Tibial nerve (tissue), 3 donors: ENCODE measurements around the gene KATNAL1.

ENCODE experiments used
- POLR2A ChIP-seq, 2 donors: fragments of 450-650 bp; IDR thresholded peaks; one replicate each; pipeline ENCODE4 v1.6.1; 2017; ENCODE audit warnings: antibody characterized with exemption in 2 of 2, mild to moderate bottlenecking in 2 of 2, moderate library complexity in 2 of 2
- TF ChIP-seq, protein P1 (sequence below), 5 experiments: fragments of 200-600 bp in 3 of 5; fragments of 450-650 bp in 2 of 5; sonication (generic) in 3 of 5; IDR thresholded peaks; one replicate each; pipeline ENCODE4 v1.5.1; 2016 to 2019; ENCODE audit warnings: antibody characterized with exemption in 5 of 5, mild to moderate bottlenecking in 3 of 5, moderate library complexity in 2 of 5

DNA sequence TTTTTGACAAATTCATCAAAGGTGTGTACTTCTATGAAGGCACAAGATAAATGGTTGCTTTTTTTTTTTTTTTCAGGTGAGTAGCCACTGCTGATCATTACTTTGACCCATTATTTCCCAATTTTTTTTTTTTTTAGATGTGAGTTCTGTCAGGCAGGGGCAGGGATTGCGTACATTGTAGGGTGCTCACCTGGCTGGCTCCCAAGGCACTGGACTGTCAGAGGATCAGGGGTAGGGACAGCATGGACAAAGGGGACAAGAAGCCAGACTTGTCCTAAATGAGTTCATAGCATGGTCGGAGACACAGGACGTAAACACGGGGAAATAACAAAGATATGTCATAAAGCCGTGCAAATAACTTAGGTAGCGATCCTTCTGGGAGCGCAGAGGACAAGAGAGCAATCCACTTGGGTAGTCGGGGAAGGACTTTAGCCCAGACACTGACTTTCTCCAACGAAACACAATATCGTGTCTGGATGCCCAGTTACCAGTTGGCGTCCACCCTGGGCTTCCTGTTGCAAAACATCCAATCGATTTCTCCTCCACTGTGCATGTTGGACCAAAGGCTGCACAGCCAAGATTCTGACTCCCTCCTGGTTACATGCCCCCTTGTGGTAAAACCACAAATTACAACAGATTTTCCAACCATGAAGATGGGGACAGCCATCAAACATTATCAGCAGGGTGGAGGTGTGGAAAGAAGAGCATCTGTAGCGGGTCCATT is 27.5 kb upstream of the KATNAL1 start:
- TF ChIP-seq, protein P1, sequence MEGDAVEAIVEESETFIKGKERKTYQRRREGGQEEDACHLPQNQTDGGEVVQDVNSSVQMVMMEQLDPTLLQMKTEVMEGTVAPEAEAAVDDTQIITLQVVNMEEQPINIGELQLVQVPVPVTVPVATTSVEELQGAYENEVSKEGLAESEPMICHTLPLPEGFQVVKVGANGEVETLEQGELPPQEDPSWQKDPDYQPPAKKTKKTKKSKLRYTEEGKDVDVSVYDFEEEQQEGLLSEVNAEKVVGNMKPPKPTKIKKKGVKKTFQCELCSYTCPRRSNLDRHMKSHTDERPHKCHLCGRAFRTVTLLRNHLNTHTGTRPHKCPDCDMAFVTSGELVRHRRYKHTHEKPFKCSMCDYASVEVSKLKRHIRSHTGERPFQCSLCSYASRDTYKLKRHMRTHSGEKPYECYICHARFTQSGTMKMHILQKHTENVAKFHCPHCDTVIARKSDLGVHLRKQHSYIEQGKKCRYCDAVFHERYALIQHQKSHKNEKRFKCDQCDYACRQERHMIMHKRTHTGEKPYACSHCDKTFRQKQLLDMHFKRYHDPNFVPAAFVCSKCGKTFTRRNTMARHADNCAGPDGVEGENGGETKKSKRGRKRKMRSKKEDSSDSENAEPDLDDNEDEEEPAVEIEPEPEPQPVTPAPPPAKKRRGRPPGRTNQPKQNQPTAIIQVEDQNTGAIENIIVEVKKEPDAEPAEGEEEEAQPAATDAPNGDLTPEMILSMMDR (IDR thresholded peaks at IDR 0.05) = peak in 1 of 5 experiments; percentile 21
- TF ChIP-seq POLR2A (IDR thresholded peaks at IDR 0.05) = no peak
